Heart left ventricle (tissue), 13 donors: ENCODE measurements around the gene RSU1.

Experiments
- CTCF ChIP-seq, 12 donors: fragments of 200-600 bp; sonication (generic) in 4 of 12; IDR thresholded peaks; one replicate each; pipeline versions ENCODE4 v1.5.0 to v1.8.0; 2018 to 2022; ENCODE audit warnings: antibody characterized with exemption in 12 of 12, mild to moderate bottlenecking in 5 of 12
- POLR2A ChIP-seq, 2 donors: fragments of 450-650 bp; IDR thresholded peaks; one replicate each; pipeline ENCODE4 v1.6.1; 2017; ENCODE audit warnings: antibody characterized with exemption in 2 of 2, mild to moderate bottlenecking in 2 of 2, moderate library complexity in 2 of 2
- donor health status: ischemic (EF 13 %, LVEDD 7.1; RV severe dilation, severe dysfunction).
- donor health status: DM: no; HTN: yes; CAD: no.
- donor health status: DM: no; HTN: no; CAD: no.
- donor health status: ischemic (EF 25% LVEDD 6.9; RV normal size, moderate dysfunction).
- donor health status: ischemic (EF 25% LVEDD 5.7; RV mildly dilated, moderate dysfunction).
- donor health status: ischemic (EF 35%, LVEDD 5.7; RV mildly dilated, moderate dysfunction).
- donor health status: nonischemic (EF 11% LVEDD 7.7; RV severe dilation, severe dysfunction).
- donor health status: DM: yes; HTN: yes; CAD: no.
- donor health status: PGD.
- donor health status: ischemic (EF 29% LVEDD 5.4; RV normal size, mild dysfunction).
- donor health status: nonischemic (EF 23%, LVEDD 6.1; RV moderate dilation, normal function).

DNA sequence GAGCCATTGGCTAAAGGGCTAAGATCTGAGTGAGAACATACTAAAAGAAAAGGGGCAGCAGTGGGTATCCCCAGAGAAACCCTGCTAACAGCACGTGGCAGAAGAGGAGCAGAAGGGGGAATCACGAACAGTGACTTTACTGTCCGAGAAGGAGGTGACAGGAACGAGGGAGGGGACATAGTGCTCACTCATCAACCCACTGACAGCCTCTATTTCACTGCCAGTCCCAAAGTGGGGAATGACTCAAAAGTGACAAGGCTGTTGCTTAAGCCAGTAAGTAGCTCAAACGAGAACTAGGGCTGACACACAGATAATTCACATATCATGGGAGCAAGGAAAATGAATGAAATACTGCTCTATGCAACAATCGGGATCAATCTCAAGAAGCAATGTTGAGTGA lies 92.7 kb downstream of the RSU1 start:
- TF ChIP-seq POLR2A (IDR thresholded peaks at IDR 0.05) (no peak), CTCF (IDR thresholded peaks at IDR 0.05) (no peak)
